A549 (cell line): ENCODE measurements around the gene FGF18.

Experiments used
- CEBPB ChIP-seq, 2 experiments: fragments of >200 bp in 1 of 2; sonication (Bioruptor Twin) in 1 of 2; formaldehyde crosslinking in 1 of 2; IDR thresholded peaks; 2 replicates each; pipeline ENCODE4 v1.6.1; 2012 to 2016
- CTCF ChIP-seq: fragments of >200 bp; sonication (Bioruptor Twin); formaldehyde crosslinking; IDR thresholded peaks from 3 replicates; pipeline ENCODE4 v1.5.1; 2016
- ESRRA ChIP-seq: fragments of 150-350 bp; IDR thresholded peaks from 2 replicates; pipeline ENCODE4 v1.6.1; 2014; ENCODE audit warnings: mild to moderate bottlenecking, low read length, borderline replicate concordance
- MAFK ChIP-seq: fragments of 450-650 bp; IDR thresholded peaks from 2 replicates; pipeline ENCODE4 v1.6.1; 2014; ENCODE audit not compliant: partially characterized antibody
- SMC3 ChIP-seq: fragments of >200 bp; sonication (Bioruptor Twin); formaldehyde crosslinking; IDR thresholded peaks from 3 replicates; pipeline ENCODE4 v1.6.1; 2018; ENCODE audit warnings: inconsistent platforms

- TF ChIP-seq MAFK (no peak), CEBPB (IDR thresholded peaks at IDR 0.05) (no peak), ESRRA (no peak), CTCF (no peak), SMC3 (no peak)
These were observed 58.2 kb downstream of the FGF18 start for GRCh38 chr5:171477666-171478065.
